ENCODE results near the gene INSL3. TPM values are rescaled to one million over a fixed set of nuclear protein-coding genes. Genes with fewer than 3 reads are reported as not detected.

The INSL3 gene
- polyA plus RNA-seq, 1 donor (not counting 4 experiments of a cell fraction or from before 2014, with no cell fraction given), result not detected

GRCh38 chr19:17780781-17781180 is 40.5 kb downstream of the INSL3 start:
- Histone ChIP-seq H3K9me1 (ENCODE audit: control insufficient read depth, extremely low read depth, insufficient read depth, low read length) (no peaks in the 10 kb centered on the region), H3K79me2 (ENCODE audit: control insufficient read depth, insufficient read depth, low read length) (no peaks in the 10 kb centered on the region), H3K27ac (ENCODE audit: control insufficient read depth, insufficient read depth, low read length) (no peak overlapping the region), H3K4me2 (ENCODE audit: control insufficient read depth, extremely low read depth, insufficient read depth, low read depth, low read length) (no peak overlapping the region), H2AFZ (ENCODE audit: control insufficient read depth, low read length) (no peak overlapping the region), H3K36me3 (ENCODE audit: control insufficient read depth in 2 of 2, extremely low read depth in 1 of 2, insufficient read depth in 2 of 2, low read length in 2 of 2) (no peaks in the 10 kb centered on the region), H3K4me1 (ENCODE audit: control insufficient read depth, extremely low read depth, insufficient read depth, low read length) (peaks cover 3% of the 10 kb centered on the region), H3K9ac (ENCODE audit: control insufficient read depth, extremely low read depth, insufficient read depth, low read length) (no peak overlapping the region), H3K27me3 (ENCODE audit: control insufficient read depth, extremely low read depth, insufficient read depth, low read length) (peaks cover 4% of the 10 kb centered on the region), H4K20me1 (ENCODE audit: control insufficient read depth, extremely low read depth, insufficient read depth, low read length) (no peaks in the 10 kb centered on the region), H3K9me3 (ENCODE audit: control insufficient read depth, low read depth, low read length) (no peaks in the 10 kb centered on the region), H3K4me3 (ENCODE audit: control insufficient read depth in 2 of 3, extremely low read depth in 1 of 3, insufficient read depth in 2 of 3, low read depth in 1 of 3, low read length in 3 of 3) (no peak overlapping the region)
- DNase-seq (ENCODE audit: low read depth, low spot score), result no peak
- no peak for FAIRE-seq
- dilution Hi-C loops (cut with MboI; ENCODE audit: extremely low pct_ligation_motif_present, low sequenced_read_pairs), result no loop called here
- TF ChIP-seq CTCF (optimal IDR thresholded peaks at IDR 0.05 in 1 of 3, IDR thresholded peaks at IDR 0.05 in 1 of 3, conservative IDR thresholded peaks at IDR 0.05 in 1 of 3; ENCODE audit: extremely low read depth in 1 of 3, insufficient read depth in 2 of 3, low read length in 3 of 3), result no peak
- TF ChIP-seq EZH2 (IDR thresholded peaks at IDR 0.05; ENCODE audit: low read length), result no peak

DNA sequence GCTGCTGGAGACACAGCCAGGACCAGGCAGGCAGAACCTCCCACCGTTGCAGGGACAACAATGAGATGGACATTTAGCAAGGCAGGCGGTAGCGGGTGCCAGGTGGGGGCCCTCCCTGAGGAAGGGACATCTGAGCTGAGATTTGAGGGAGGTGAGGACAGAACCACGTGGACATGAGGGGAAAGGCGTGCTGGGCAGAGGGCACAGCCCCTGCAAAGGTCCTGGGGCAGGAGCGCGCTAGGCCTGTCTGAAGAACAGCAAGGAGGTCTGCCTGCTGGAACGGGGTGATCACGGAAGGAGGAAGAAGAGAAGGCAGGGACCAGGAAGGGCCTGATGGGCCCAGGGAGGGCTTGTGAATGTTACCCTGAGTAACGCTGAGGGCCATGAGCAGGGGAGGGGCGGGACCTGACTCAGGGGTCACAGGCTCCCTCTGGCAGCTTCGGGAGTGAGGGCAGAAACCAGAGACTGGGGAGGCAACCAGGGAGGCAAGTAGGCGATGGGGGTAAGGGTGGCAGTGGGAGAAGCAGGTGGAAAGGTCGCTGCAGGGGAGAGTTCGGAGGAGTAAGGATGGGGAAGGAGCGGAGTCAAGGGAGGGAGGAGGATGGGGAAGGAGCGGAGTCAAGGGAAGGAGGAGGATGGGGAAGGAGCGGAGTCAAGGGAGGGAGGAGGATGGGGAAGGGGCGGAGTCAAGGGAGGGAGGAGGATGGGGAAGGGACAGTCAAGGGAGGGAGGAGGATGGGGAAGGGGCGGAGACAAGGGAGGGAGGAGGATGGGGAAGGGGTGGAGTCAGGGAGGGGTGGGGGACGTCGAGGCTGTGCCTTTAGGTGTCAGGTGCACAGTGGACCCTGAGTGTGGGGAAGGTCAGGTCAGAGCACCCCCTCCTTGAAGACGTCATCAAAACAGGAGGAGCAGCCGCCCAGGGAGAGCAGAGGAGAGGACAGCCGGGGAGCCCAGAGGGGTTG is 42.1 kb downstream of the INSL3 start:
- no peaks in the 10 kb centered on the region for H3K9me1 ChIP-seq (ENCODE audit: control insufficient read depth, extremely low read depth, insufficient read depth, low read length)
- peak overlapping the region; percentile 32 to 37 (median 37) for H3K4me3 ChIP-seq (ENCODE audit: control insufficient read depth in 2 of 3, extremely low read depth in 1 of 3, insufficient read depth in 2 of 3, low read depth in 1 of 3, low read length in 3 of 3)
- H3K79me2 ChIP-seq (ENCODE audit: control insufficient read depth, insufficient read depth, low read length), result no peaks in the 10 kb centered on the region
- no peak overlapping the region for H3K27ac ChIP-seq (ENCODE audit: control insufficient read depth, insufficient read depth, low read length)
- FAIRE-seq (no peak), DNase-seq (ENCODE audit: low read depth, low spot score) (no peak)
- dilution Hi-C loops (cut with MboI; ENCODE audit: extremely low pct_ligation_motif_present, low sequenced_read_pairs), result no loop called here
- peak overlapping the region; percentile 64 for H3K4me2 ChIP-seq (ENCODE audit: control insufficient read depth, extremely low read depth, insufficient read depth, low read depth, low read length)
- no peaks in the 10 kb centered on the region for H3K36me3 ChIP-seq (ENCODE audit: control insufficient read depth in 2 of 2, extremely low read depth in 1 of 2, insufficient read depth in 2 of 2, low read length in 2 of 2)
- no peaks in the 10 kb centered on the region for H4K20me1 ChIP-seq (ENCODE audit: control insufficient read depth, extremely low read depth, insufficient read depth, low read length)
- H3K27me3 ChIP-seq (ENCODE audit: control insufficient read depth, extremely low read depth, insufficient read depth, low read length), result peaks cover 5% of the 10 kb centered on the region
- peak overlapping the region; percentile 22 for H3K9ac ChIP-seq (ENCODE audit: control insufficient read depth, extremely low read depth, insufficient read depth, low read length)
- TF ChIP-seq EZH2 (IDR thresholded peaks at IDR 0.05; ENCODE audit: low read length) (no peak), CTCF (optimal IDR thresholded peaks at IDR 0.05 in 1 of 3, IDR thresholded peaks at IDR 0.05 in 1 of 3, conservative IDR thresholded peaks at IDR 0.05 in 1 of 3; ENCODE audit: extremely low read depth in 1 of 3, insufficient read depth in 2 of 3, low read length in 3 of 3) (no peak)
- peak overlapping the region; percentile 70 for H2AFZ ChIP-seq (ENCODE audit: control insufficient read depth, low read length)
- peaks cover 3% of the 10 kb centered on the region for H3K4me1 ChIP-seq (ENCODE audit: control insufficient read depth, extremely low read depth, insufficient read depth, low read length)
- no peaks in the 10 kb centered on the region for H3K9me3 ChIP-seq (ENCODE audit: control insufficient read depth, low read depth, low read length)
